GM21723 (cell line): ENCODE data around the gene MZT2B.
"Not testable (repeated sequence)": the region's sequence is repeated elsewhere in the genome, so short reads cannot be mapped to it uniquely, and the experiment has no call there.

Source experiments
- ATAC-seq: cut with Tn5 transposase; IDR thresholded peaks from one replicate; pipeline ENCODE4 v1.9.1; 2021; ENCODE audit warnings: mild to moderate bottlenecking, moderate library complexity; ENCODE audit not compliant: unreplicated experiment

MZT2B gene

GRCh38 chr2:130202518-130202917 lies 20.5 kb downstream of the MZT2B start:
- ATAC-seq, result not testable (repeated sequence)

- not testable (repeated sequence) for ATAC-seq
Measured at GRCh38 chr2:130203150-130203549, 21.1 kb downstream of the MZT2B start.

GRCh38 chr2:130207051-130207450 lies 25.0 kb downstream of the MZT2B start:
- not testable (repeated sequence) for ATAC-seq

- not testable (repeated sequence) for ATAC-seq
Measured at GRCh38 chr2:130219147-130219546, 37.1 kb downstream of the MZT2B start.

GRCh38 chr2:130220505-130220904 lies 38.4 kb downstream of the MZT2B start:
- not testable (repeated sequence) for ATAC-seq

- ATAC-seq, result peak; percentile 90
Measured at GRCh38 chr2:130222523-130222922, 40.5 kb downstream of the MZT2B start.

- ATAC-seq, result not testable (repeated sequence)
Measured at GRCh38 chr2:130228005-130228404, 45.9 kb downstream of the MZT2B start.

GRCh38 chr2:130228467-130229160 lies 46.6 kb downstream of the MZT2B start:
- ATAC-seq, result not testable (repeated sequence)

- not testable (repeated sequence) for ATAC-seq
Measured at GRCh38 chr2:130229161-130229510, 47.1 kb downstream of the MZT2B start.

- ATAC-seq, result not testable (repeated sequence)
Measured at GRCh38 chr2:130230376-130230775, 48.3 kb downstream of the MZT2B start.

GRCh38 chr2:130230907-130231306 lies 48.8 kb downstream of the MZT2B start:
- not testable (repeated sequence) for ATAC-seq

GRCh38 chr2:130231656-130232055 lies 49.6 kb downstream of the MZT2B start:
- ATAC-seq, result no peak

GRCh38 chr2:130233066-130233465 lies 51.0 kb downstream of the MZT2B start:
- ATAC-seq, result not testable (repeated sequence)

- not testable (repeated sequence) for ATAC-seq
Measured at GRCh38 chr2:130239581-130239980, 57.5 kb downstream of the MZT2B start.
